Endothelial cell of umbilical vein (primary cell): Measurements from ENCODE around the gene BHLHE41.

Source experiments
- CTCF ChIP-seq, 2 donors: IDR thresholded peaks; 1 replicate in 1 of 2; 2 replicates in 1 of 2; pipeline ENCODE4 v1.5.1; 2011; ENCODE audit warnings: low read length in 2 of 2, mild to moderate bottlenecking in 2 of 2, moderate library complexity in 2 of 2, control low read depth in 1 of 2, inconsistent platforms in 1 of 2, low read depth in 1 of 2; ENCODE audit not compliant: insufficient read depth in 1 of 2; ENCODE audit errors: extremely low read depth in 1 of 2
- EZH2 ChIP-seq: IDR thresholded peaks from 2 replicates; pipeline ENCODE4 v1.6.1; 2012; ENCODE audit warnings: borderline replicate concordance, low read depth, mild to moderate bottlenecking, moderate library complexity, low read length, inconsistent platforms; ENCODE audit not compliant: severe bottlenecking
- JUN ChIP-seq: IDR thresholded peaks from 2 replicates; pipeline ENCODE4 v1.6.1; 2011; ENCODE audit warnings: borderline replicate concordance, low read depth; ENCODE audit not compliant: insufficient read length, insufficient read depth
- MAX ChIP-seq: IDR thresholded peaks from 2 replicates; pipeline ENCODE4 v1.6.1; 2011; ENCODE audit not compliant: insufficient read depth, insufficient read length
- POLR2A ChIP-seq: IDR thresholded peaks from 2 replicates; pipeline ENCODE4 v1.6.1; 2012; ENCODE audit warnings: low read depth, mild to moderate bottlenecking, control low read depth, low read length

GRCh38 chr12:26125400-26126339, 833 bp upstream of the BHLHE41 start:
- TF ChIP-seq JUN: no peak
- TF ChIP-seq MAX: no peak
- TF ChIP-seq POLR2A: no peak
- TF ChIP-seq CTCF (IDR thresholded peaks at IDR 0.05; ENCODE audit: extremely low read depth in 1 of 2, insufficient read depth in 1 of 2, low read depth in 1 of 2, low read length in 2 of 2): no peak
- no peak for TF ChIP-seq EZH2
